ENCODE results near the gene CRACR2B.
A peak's percentile ranks its signal among the peaks of the same experiment; 100 is the strongest.

CRACR2B gene

DNA sequence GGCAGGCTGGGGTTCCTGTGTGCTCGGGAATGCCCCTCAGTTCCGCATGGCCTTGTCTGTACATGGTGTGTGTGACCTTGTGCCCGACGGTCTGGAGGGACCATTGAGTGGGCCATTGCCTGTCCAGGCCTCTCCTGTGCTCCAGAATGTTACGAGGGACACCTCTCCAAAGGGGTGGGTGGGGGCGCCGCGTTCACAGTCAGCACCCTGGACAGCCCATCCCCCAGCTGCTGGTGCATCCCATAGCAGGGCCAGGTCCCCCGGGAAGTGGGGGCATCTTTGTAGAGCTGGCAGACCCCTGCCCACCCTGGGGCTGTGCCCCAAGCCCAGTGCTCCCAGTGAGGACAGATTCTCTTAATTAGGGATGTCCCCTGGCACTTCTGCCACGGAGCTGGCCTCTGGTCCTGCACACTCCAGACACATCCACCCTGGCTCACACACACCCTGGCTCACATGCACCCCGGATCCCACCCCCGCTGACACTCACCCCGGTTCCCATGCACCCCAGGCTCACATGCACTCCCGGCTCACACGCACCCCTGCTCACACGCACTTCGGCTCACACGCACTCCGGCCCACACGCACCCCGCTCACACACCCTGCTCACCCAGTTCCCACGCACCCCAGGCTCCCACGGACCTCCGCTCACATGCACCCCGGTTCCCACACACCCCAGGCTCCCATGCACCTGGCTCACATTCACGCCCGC is 30.5 kb downstream of the CRACR2B start:
- Histone ChIP-seq H3K27ac (no peak overlapping the region), H3K9me3 (no peaks in the 10 kb centered on the region), H3K27me3 (no peaks in the 10 kb centered on the region), H3K4me2 (no peak overlapping the region), H3K4me1 (peaks cover 82% of the 10 kb centered on the region), H3K4me3 (no peak overlapping the region), H4K20me1 (peaks cover 90% of the 10 kb centered on the region), H3K9ac (no peak overlapping the region), H3K36me3 (peaks cover 8% of the 10 kb centered on the region; the same call in 1 of the 2 replicates)
- no peak for TF ChIP-seq Cebpa-rat (IDR thresholded peaks at IDR 0.05)

DNA sequence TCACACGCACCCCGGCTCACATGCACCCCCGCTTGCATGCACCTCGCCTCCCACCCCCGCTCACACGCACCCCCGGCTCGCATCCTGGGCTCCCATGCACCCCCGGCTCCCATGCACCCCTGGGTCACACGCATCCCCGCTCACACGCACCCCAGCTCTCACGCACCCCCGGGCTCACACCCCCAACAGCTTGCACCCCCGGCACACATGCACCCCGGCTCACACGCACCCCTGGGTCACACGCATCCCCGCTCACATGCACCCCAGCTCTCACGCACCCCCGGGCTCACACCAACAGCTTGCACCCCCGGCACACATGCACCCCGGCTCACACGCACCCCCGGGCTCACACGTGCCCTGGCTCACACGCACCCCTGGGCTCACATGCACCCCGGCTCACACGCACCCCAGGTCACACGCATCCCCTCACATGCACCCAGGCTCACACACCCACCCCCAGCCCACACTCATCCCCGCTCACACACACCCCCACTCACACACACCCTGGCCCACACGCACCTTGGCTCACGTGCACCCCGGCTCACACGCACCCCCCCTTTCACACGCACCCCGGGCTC is 31.1 kb downstream of the CRACR2B start:
- Histone ChIP-seq H3K36me3 (peaks cover 15% of the 10 kb centered on the region; the same call in 1 of the 2 replicates), H3K9me3 (no peaks in the 10 kb centered on the region), H3K4me3 (no peak overlapping the region), H4K20me1 (peaks cover 91% of the 10 kb centered on the region), H3K4me2 (peak overlapping the region; percentile 50; the same call in 1 of the 2 replicates), H3K9ac (no peak overlapping the region), H3K27ac (no peak overlapping the region), H3K27me3 (no peaks in the 10 kb centered on the region), H3K4me1 (peaks cover 80% of the 10 kb centered on the region)
- TF ChIP-seq Cebpa-rat (IDR thresholded peaks at IDR 0.05), result no peak

DNA sequence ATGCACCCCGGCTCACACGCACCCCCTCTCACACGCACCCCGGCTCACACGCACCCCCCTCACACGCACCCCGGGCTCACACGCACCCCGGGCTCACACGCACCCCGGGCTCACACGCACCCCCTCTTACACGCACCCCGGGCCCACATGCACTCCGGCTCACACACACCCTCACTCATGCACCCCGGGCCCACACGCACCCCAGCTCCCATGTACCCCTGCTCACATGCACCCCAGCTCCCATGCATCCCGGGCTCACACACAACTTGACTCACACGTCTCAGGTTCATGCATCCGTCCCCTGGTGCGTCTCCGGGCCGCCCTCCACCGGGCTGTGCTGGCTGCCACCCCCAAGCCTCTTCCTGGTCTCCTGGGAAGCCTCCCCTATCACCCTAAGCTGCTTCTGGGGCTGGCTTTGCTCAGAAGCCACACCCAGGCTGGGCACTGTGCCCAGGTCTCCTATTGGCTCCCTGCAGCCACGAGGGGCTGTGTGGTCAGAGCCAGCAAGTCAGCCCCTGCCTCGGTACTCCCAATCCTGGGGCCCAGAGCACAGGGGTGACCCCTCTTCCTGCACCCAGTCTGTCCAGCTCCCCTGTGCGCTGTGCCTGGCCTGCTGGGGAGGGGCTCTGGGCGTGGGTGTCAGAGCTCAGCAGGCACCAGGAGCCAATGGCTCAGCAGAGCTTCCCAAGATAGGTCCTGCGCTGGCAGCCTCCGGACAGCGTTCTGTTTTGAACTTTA is 31.8 kb downstream of the CRACR2B start:
- Histone ChIP-seq H3K4me2 (peak overlapping the region; percentile 50), H3K9ac (no peak overlapping the region), H3K4me3 (no peak overlapping the region), H4K20me1 (peaks cover 91% of the 10 kb centered on the region), H3K27me3 (no peaks in the 10 kb centered on the region), H3K9me3 (no peaks in the 10 kb centered on the region), H3K27ac (peak overlapping the region; percentile 10; the same call in 1 of the 2 replicates), H3K4me1 (peaks cover 73% of the 10 kb centered on the region), H3K36me3 (peaks cover 22% of the 10 kb centered on the region; the same call in 1 of the 2 replicates)
- TF ChIP-seq Cebpa-rat (IDR thresholded peaks at IDR 0.05), result no peak

DNA sequence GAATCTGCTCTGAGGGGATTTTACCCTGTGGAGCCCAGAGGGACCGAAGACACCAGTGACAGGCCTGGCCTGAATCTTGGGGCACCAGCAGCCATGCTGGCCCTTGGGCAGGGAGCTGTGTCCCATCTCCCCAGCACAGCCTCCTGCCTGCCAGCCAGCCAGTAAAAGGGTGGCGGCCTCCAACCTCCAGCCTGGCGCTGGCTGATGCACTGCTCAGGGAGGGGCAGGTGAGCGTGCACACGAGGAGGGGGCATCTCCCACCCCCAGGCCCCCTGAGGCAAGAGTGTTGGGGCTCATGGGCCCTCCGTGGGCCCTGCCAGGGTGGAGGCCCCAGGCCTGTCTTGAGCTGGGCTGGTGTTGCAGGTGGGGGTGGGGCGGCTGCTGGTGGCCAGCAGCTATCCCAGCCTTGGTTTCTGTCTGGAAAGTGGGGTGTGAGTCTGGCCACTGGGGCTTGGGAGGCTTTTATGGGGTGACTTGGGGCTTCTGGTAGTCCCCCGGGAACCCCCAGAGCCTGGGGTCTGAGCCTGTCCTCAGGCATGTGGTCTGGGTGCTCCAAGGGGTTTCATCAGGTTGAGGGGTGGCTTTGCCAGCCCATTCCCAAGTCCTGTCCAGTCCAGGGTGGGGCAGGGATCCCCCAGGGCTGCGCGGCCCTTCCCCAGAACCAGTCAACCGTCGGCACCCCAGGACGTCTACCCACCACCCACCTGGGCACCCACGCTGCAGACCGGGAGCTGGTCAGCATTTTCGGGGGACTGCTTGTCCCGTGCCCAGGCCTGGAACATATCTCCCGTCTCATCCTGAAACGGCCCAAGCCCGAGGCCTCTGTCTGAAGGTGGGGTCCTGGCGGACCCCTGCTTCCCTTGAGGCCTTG is 32.8 kb downstream of the CRACR2B start:
- no peaks in the 10 kb centered on the region for H3K27me3 ChIP-seq
- H4K20me1 ChIP-seq, result peaks cover 84% of the 10 kb centered on the region
- H3K4me1 ChIP-seq, result peaks cover 69% of the 10 kb centered on the region
- peak overlapping the region; percentile 10; the same call in 1 of the 2 replicates for H3K27ac ChIP-seq
- H3K9me3 ChIP-seq, result no peaks in the 10 kb centered on the region
- H3K36me3 ChIP-seq, result peaks cover 31% of the 10 kb centered on the region; the same call in 1 of the 2 replicates
- H3K4me2 ChIP-seq, result peak overlapping the region; percentile 19
- no peak overlapping the region for H3K4me3 ChIP-seq
- no peak for TF ChIP-seq Cebpa-rat (IDR thresholded peaks at IDR 0.05)
- no peak overlapping the region for H3K9ac ChIP-seq

DNA sequence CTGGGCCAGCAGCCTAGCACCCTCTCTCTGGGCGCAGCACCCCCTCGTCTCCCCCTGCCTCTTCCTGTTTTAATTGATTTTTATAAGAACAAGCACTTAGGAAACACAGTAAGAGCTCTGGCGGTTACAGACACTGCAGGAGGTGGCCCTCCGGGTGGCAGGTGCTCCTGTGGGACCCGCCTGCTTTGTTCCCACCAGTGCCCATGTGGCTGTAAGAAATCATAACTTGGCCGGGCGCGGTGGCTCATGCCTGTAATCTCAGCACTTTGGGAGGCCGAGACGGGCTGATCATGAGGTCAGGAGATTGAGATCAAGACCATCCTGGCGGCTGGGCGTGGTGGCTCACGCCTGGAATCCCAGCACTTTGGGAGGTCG is 33.4 kb downstream of the CRACR2B start:
- Histone ChIP-seq H3K9ac (no peak overlapping the region), H4K20me1 (peaks cover 77% of the 10 kb centered on the region), H3K9me3 (no peaks in the 10 kb centered on the region), H3K27ac (no peak overlapping the region), H3K4me2 (0 out of 2 replicates have a peak overlapping the region, but pooled peaks have one; percentile 19), H3K4me1 (peaks cover 64% of the 10 kb centered on the region), H3K4me3 (no peak overlapping the region), H3K36me3 (peaks cover 37% of the 10 kb centered on the region; the same call in 1 of the 2 replicates), H3K27me3 (no peaks in the 10 kb centered on the region)
- TF ChIP-seq Cebpa-rat (IDR thresholded peaks at IDR 0.05), result no peak

DNA sequence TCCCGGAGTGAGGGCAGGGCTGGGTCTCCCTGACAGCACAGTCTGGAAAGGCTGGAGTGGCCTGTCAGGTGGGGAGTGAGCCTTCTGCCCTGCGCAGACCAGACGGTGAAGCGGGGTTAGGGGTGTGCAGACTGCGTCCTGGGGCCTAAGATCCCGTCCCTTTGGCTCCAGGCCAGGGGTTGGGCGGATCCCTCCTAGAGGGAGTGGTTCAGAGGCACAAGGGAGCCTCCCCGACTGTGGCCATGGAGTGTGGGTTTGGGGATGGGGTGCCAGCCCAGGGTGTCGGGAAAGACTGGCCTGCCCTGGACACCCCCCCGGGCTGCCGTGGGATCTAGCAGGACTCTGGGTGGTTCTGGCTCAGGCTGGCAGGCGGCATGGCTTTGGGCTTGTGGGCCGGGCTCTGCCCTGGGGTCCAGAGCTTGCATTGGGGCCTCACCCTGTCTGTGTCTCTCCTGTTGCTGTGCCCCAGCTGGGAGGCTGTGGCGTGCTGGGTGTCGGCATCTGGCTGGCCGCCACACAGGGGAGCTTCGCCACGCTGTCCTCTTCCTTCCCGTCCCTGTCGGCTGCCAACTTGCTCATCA is 34.5 kb downstream of the CRACR2B start:
- Histone ChIP-seq H3K9me3 (no peaks in the 10 kb centered on the region), H3K36me3 (peaks cover 47% of the 10 kb centered on the region; the same call in 1 of the 2 replicates), H3K27me3 (no peaks in the 10 kb centered on the region), H4K20me1 (peaks cover 67% of the 10 kb centered on the region), H3K4me3 (no peak overlapping the region), H3K4me1 (peaks cover 53% of the 10 kb centered on the region), H3K9ac (no peak overlapping the region), H3K27ac (no peak overlapping the region), H3K4me2 (no peak overlapping the region)
- TF ChIP-seq Cebpa-rat (IDR thresholded peaks at IDR 0.05), result no peak

DNA sequence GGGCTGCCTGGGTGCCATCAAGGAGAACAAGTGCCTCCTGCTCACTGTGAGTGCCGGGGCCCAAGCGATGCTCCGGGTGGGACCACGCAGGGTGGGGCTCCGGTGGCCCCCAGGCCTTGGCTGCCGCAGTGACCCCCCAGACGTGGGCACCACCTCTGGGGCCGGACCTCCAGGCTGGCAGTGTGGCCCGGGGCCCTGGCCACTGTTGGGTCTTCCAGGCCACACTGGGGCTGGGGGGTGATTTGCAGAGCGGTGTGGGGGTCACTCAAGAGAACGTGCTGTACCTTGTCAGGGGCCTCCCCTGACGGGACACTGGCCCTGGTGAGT is 34.9 kb downstream of the CRACR2B start:
- H3K36me3 ChIP-seq, result peaks cover 47% of the 10 kb centered on the region; the same call in 1 of the 2 replicates
- no peak for TF ChIP-seq Cebpa-rat (IDR thresholded peaks at IDR 0.05)
- H3K27ac ChIP-seq, result no peak overlapping the region
- H3K4me3 ChIP-seq, result no peak overlapping the region
- no peak overlapping the region for H3K4me2 ChIP-seq
- peaks cover 49% of the 10 kb centered on the region for H3K4me1 ChIP-seq
- peaks cover 62% of the 10 kb centered on the region for H4K20me1 ChIP-seq
- H3K9me3 ChIP-seq, result no peaks in the 10 kb centered on the region
- no peak overlapping the region for H3K9ac ChIP-seq
- no peaks in the 10 kb centered on the region for H3K27me3 ChIP-seq

DNA sequence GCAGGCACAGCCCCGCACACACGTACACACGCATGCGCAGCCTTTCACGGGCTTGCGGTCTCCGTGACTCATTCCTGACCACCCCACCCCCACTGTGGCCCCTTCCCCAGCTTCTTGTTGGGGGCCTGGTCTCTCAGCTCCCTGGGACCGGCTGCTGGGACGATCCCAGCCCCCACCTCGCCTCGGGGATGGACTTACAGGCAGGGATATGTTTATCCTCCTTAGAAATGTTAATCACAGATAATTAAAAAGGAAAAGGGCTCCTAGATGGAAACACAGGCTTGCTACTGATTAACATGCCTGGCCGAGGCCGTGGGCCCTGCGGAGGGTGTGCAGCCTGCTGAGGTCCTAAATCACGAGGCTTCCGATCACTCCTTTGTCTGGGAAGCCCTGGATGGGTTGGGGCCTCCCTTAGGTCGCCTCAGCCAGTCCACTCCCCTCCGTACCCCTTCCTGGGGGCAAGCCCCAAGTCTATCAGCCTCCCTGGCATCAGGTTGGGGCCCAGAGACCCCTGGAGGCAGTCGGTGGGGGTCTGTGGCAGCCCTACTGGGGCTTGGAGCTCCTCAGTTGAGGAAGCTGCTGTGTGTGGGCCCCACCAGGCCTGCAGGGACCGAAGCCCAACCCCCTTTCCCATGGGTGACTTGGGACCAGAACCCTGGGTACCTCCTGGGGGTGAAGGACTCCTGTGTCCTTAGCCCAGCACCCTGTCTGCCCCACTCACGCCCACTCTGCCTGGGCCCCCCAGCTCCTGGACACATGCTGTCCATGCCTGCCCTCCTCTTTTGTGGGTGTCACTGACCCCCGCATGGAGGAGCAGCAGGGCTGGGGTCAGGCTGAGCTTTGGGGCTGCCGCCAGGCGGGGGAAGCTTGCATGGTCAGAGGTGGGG is 35.5 kb downstream of the CRACR2B start:
- Histone ChIP-seq H4K20me1 (peaks cover 56% of the 10 kb centered on the region), H3K27ac (no peak overlapping the region; the same call in 1 of the 2 replicates)

More for the DNA sequence above, 35.5 kb downstream of the CRACR2B start:
- no peak overlapping the region for H3K4me3 ChIP-seq
- H3K36me3 ChIP-seq, result peaks cover 51% of the 10 kb centered on the region; the same call in 1 of the 2 replicates
- H3K9ac ChIP-seq, result no peak overlapping the region
- H3K4me1 ChIP-seq, result peaks cover 46% of the 10 kb centered on the region
- no peaks in the 10 kb centered on the region for H3K9me3 ChIP-seq
- no peak overlapping the region for H3K4me2 ChIP-seq
- no peaks in the 10 kb centered on the region for H3K27me3 ChIP-seq
- no peak for TF ChIP-seq Cebpa-rat (IDR thresholded peaks at IDR 0.05)

All from BLaER1 (cell line).